Ascending aorta (tissue), 2 donors: ENCODE data around the gene ABCC4. TPM values are rescaled to one million over a fixed set of nuclear protein-coding genes. Genes with fewer than 3 reads are reported as not detected.

ENCODE experiments used
- DNase-seq, 2 donors: peaks; one replicate each; pipeline ENCODE4 v3.0.0-alpha.2; 2019; ENCODE audit warnings: low spot score in 2 of 2
- H3K27ac ChIP-seq, 2 donors: fragments of 200-600 bp; sonication (generic); one replicate each; pipeline ENCODE4 v1.5.1; 2016 to 2017; ENCODE audit warnings: mild to moderate bottlenecking in 1 of 2
- H3K27me3 ChIP-seq: fragments of 200-600 bp; sonication (generic); one replicate; pipeline ENCODE4 v1.5.1; 2017
- H3K36me3 ChIP-seq, 2 donors: fragments of 200-600 bp; sonication (generic); one replicate each; pipeline ENCODE4 v1.5.1; 2016
- H3K4me1 ChIP-seq, 2 donors: fragments of 200-600 bp; sonication (generic); one replicate each; pipeline ENCODE4 v1.5.1; 2016 to 2017; ENCODE audit warnings: mild to moderate bottlenecking in 1 of 2
- H3K4me3 ChIP-seq, 2 donors: fragments of 200-600 bp; sonication (generic); one replicate each; pipeline ENCODE4 v1.5.1; 2016 to 2017; ENCODE audit warnings: mild to moderate bottlenecking in 1 of 2
- H3K9me3 ChIP-seq, 2 donors: fragments of 200-600 bp; sonication (generic); one replicate each; pipeline ENCODE4 v1.5.1; 2016
- intact Hi-C: fragments of 100-400 bp; cut with DNase I; formaldehyde crosslinking; loops from one replicate; pipeline ENCODE4 v1.15.1; 2023
- total RNA-seq: library from RNA; depleted of rRNA; stranded (reverse); fragments of >200 nt; gene quantifications from one replicate; pipeline ENCODE4 v1.1.0, GENCODE V29; 2016
- TF ChIP-seq, protein P1 (sequence below), 3 experiments: fragments of 200-600 bp in 2 of 3; fragments of 450-650 bp in 1 of 3; sonication (generic) in 2 of 3; IDR thresholded peaks; one replicate each; pipeline ENCODE4 v1.5.1; 2016 to 2019; ENCODE audit warnings: antibody characterized with exemption in 3 of 3, mild to moderate bottlenecking in 1 of 3, moderate library complexity in 1 of 3

ABCC4 gene
- total RNA-seq, 1 donor from 2014 or later, result 6.7 TPM

DNA sequence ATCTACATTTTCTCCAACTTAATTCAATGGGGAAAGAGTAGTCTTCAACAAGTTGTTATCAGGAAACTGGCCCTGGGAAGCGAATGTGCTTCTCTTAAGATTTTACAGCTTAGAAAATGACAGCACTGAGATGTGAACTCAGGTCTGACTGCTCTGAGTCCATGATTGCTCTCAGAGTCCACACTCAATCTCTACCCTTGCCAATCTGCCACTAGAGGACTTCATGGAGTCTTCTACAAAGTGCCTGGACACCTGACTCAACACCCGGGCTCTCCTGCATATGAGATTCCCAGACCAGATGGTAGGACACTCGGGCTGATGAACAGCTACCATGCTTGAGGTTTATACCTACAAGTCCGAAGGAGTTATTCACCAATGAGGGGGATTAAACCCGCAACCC is 74.8 kb downstream of the ABCC4 start:
- TF ChIP-seq, protein P1, sequence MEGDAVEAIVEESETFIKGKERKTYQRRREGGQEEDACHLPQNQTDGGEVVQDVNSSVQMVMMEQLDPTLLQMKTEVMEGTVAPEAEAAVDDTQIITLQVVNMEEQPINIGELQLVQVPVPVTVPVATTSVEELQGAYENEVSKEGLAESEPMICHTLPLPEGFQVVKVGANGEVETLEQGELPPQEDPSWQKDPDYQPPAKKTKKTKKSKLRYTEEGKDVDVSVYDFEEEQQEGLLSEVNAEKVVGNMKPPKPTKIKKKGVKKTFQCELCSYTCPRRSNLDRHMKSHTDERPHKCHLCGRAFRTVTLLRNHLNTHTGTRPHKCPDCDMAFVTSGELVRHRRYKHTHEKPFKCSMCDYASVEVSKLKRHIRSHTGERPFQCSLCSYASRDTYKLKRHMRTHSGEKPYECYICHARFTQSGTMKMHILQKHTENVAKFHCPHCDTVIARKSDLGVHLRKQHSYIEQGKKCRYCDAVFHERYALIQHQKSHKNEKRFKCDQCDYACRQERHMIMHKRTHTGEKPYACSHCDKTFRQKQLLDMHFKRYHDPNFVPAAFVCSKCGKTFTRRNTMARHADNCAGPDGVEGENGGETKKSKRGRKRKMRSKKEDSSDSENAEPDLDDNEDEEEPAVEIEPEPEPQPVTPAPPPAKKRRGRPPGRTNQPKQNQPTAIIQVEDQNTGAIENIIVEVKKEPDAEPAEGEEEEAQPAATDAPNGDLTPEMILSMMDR (IDR thresholded peaks at IDR 0.05), result no peak

DNA sequence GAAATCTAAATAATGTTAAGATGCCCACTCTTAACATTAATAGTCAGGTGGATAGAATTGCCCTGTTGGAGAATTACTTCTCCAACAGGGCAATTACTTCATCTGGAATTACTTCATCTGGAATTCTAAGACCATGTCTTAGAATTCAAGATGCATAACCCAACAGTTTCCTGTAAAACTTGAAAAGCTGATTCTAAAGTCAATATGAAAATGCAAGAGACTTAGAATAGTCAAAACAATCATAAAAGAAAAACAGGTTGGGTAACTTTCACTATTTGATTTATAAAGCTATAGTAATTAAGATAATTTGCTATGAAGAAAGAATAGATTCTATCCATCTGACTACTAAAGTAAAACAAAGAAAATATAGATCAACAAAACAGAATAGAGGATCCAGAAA is 75.2 kb downstream of the ABCC4 start:
- no peak for DNase-seq
- Histone ChIP-seq H3K4me1 (no peaks in the 10 kb centered on the region), H3K9me3 (no peaks in the 10 kb centered on the region), H3K27me3 (no peaks in the 10 kb centered on the region), H3K27ac (no peak overlapping the region), H3K36me3 (no peaks in the 10 kb centered on the region), H3K4me3 (no peak overlapping the region)
- intact Hi-C loops, result no loop called here
- TF ChIP-seq, protein P1 (IDR thresholded peaks at IDR 0.05), result no peak

More for the DNA sequence above, 74.8 kb downstream of the ABCC4 start:
- no peak for DNase-seq
- H3K27ac ChIP-seq, result no peak overlapping the region
- intact Hi-C loops, result no loop called here
- no peak overlapping the region for H3K4me3 ChIP-seq
- H3K4me1 ChIP-seq, result no peaks in the 10 kb centered on the region
- H3K27me3 ChIP-seq, result no peaks in the 10 kb centered on the region
- no peaks in the 10 kb centered on the region for H3K36me3 ChIP-seq
- H3K9me3 ChIP-seq, result no peaks in the 10 kb centered on the region

DNA sequence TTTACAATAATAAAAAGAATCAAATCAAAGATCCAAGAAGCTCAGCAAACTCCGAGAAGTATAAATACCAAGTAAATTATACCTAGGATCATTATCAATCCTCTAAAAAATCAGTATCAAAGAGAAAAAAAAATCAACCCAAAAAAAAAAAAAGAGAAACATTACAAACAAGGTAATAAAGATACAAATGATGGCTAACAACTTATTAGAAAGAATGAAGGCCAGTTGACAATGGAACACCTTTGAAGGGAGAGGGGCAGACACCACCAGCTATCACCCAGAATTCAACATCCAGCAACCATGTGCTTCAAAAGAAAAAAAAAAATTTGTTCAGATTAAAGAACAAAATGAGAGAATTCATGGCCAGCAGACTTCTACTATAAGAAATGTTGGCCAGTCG is 77.2 kb downstream of the ABCC4 start:
- intact Hi-C loops, result no loop called here
- Histone ChIP-seq H3K27me3 (no peaks in the 10 kb centered on the region), H3K27ac (no peak overlapping the region), H3K4me1 (no peaks in the 10 kb centered on the region), H3K9me3 (no peaks in the 10 kb centered on the region), H3K4me3 (no peak overlapping the region), H3K36me3 (no peaks in the 10 kb centered on the region)
- no peak for DNase-seq
- TF ChIP-seq, protein P1 (IDR thresholded peaks at IDR 0.05), result no peak

DNA sequence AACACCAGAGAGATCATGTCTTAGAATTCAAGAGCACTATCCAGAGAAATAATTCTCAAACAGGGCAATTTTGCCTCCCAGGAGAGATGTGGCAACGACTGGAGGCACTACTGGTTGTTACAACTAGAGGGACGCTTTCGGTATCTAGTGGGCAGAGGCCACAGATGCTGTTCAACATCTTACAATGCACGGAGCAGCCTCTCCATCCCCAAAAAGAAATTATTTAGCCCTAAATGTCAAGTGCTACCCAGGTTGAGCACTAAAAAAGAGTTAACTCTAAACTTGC is 78.6 kb downstream of the ABCC4 start:
- H3K9me3 ChIP-seq, result no peaks in the 10 kb centered on the region
- H3K27me3 ChIP-seq, result no peaks in the 10 kb centered on the region
- no peak overlapping the region for H3K27ac ChIP-seq
- TF ChIP-seq, protein P1 (IDR thresholded peaks at IDR 0.05), result no peak
- DNase-seq, result no peak
- H3K4me3 ChIP-seq, result no peak overlapping the region
- H3K36me3 ChIP-seq, result no peaks in the 10 kb centered on the region
- intact Hi-C loops, result no loop called here
- H3K4me1 ChIP-seq, result no peaks in the 10 kb centered on the region

DNA sequence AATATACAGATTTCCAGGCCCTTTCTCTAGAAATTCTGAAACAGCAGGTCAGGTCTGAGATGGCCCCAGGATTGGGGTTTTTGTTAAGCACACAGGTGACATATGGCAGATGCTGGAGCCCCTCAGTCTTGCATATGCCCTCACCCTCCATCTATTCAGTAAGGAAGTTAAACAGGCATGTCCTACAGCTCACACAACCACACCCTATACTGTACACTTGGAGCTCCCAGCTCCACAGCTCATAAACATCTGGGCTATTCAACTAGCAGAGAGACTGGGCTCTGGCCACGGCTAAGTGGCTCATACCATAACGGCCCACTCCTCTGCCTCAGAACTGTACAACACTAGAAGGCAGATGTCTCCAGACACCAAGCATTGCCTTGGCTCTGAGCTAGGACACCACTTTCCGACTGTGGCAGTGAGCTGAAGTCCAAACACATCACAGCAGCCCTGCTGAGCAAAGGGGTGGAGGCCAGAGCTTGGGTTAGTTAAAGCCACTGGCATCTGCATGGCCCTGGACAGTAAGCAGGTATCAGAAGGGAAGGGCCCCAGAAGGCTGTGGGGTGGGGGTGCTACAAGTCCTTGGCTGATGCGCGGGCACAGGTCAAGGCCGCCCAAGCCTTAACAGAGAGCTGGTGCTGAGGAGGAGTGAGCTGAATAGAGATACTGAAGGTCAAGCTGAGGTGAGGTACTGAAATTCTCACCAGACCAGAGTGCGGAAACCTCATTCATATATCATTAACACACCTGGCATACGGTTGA is 79.1 kb downstream of the ABCC4 start:
- intact Hi-C loops, result no loop called here
- H3K27ac ChIP-seq, result no peak overlapping the region
- no peak overlapping the region for H3K4me3 ChIP-seq
- H3K27me3 ChIP-seq, result no peaks in the 10 kb centered on the region
- H3K9me3 ChIP-seq, result no peaks in the 10 kb centered on the region
- TF ChIP-seq, protein P1 (IDR thresholded peaks at IDR 0.05), result no peak
- no peaks in the 10 kb centered on the region for H3K36me3 ChIP-seq
- DNase-seq, result no peak
- H3K4me1 ChIP-seq, result no peaks in the 10 kb centered on the region

DNA sequence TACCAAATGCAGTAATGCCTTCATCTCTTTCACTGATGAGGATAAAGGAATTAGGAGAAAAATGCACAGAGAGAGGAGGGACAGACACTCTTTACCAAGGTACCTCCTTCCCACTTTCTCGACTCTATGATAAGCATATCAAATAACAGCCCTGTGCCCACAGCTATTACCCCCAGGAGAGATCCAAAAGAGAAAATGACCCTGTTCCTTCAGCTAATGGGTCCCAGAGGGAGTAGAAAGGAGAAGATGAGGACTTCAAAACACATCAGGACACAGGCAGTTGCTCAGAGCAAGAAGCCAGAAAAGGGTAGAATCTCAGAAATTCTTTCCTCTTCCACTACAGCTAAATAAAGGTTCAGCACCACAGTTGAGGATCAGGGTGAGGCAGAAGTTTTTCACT is 80.6 kb downstream of the ABCC4 start:
- Histone ChIP-seq H3K27me3 (no peaks in the 10 kb centered on the region), H3K27ac (no peak overlapping the region), H3K4me1 (no peaks in the 10 kb centered on the region), H3K36me3 (no peaks in the 10 kb centered on the region), H3K4me3 (no peak overlapping the region), H3K9me3 (no peaks in the 10 kb centered on the region)
- DNase-seq, result no peak
- intact Hi-C loops, result no loop called here
- TF ChIP-seq, protein P1 (IDR thresholded peaks at IDR 0.05), result no peak
